Thymus (tissue), 11 donors: ENCODE measurements around the gene CDK15. TPM values are rescaled to one million over a fixed set of nuclear protein-coding genes. Genes with fewer than 3 reads are reported as not detected.

Source experiments
- DNase-seq, 9 donors: peaks; one replicate each; pipeline ENCODE4 v3.0.0-alpha.2; 2013; ENCODE audit warnings: low spot score in 9 of 9, low read depth in 6 of 9, missing footprints in 1 of 9
- H3K27ac ChIP-seq, 2 donors: one replicate each; pipeline ENCODE4 v1.5.1; 2013; ENCODE audit warnings: control low read depth in 1 of 2, low read depth in 1 of 2, low read length in 1 of 2, mild to moderate bottlenecking in 1 of 2, moderate library complexity in 1 of 2
- H3K27me3 ChIP-seq, 2 donors: one replicate each; pipeline ENCODE4 v1.5.1; 2013; ENCODE audit warnings: low read length in 1 of 2; ENCODE audit not compliant: control insufficient read depth in 2 of 2, insufficient read depth in 1 of 2
- H3K36me3 ChIP-seq, 2 donors: one replicate each; pipeline ENCODE4 v1.5.1; 2013; ENCODE audit warnings: low read length in 1 of 2, mild to moderate bottlenecking in 1 of 2, moderate library complexity in 1 of 2; ENCODE audit not compliant: control insufficient read depth in 2 of 2, insufficient read depth in 2 of 2
- H3K4me1 ChIP-seq, 2 donors: one replicate each; pipeline ENCODE4 v1.5.1; 2013; ENCODE audit warnings: low read length in 2 of 2; ENCODE audit not compliant: control insufficient read depth in 2 of 2, insufficient read depth in 2 of 2
- H3K4me3 ChIP-seq, 2 donors: one replicate each; pipeline ENCODE4 v1.5.1; 2013; ENCODE audit warnings: low read length in 2 of 2, control low read depth in 1 of 2, mild to moderate bottlenecking in 1 of 2
- H3K9me3 ChIP-seq, 2 donors: one replicate each; pipeline ENCODE4 v1.5.1; 2013; ENCODE audit warnings: low read length in 1 of 2, mild to moderate bottlenecking in 1 of 2; ENCODE audit not compliant: control insufficient read depth in 2 of 2, insufficient read depth in 1 of 2
- WGBS: extraction: QIAGEN DNeasy Blood & Tissue Kit; methylation state at CpG from one replicate; pipeline ENCODE4 v1.1.7; 2013; 5-methylcytosine and 5-hydroxymethylcytosine counted together
- polyA plus RNA-seq: library from polyadenylated mRNA; stranded (reverse); fragments of 200-250 nt; gene quantifications from one replicate; pipeline ENCODE4 v1.2.3, GENCODE V29; 2013
- total RNA-seq: library from RNA; stranded (reverse); fragments of 120-200 nt; gene quantifications from one replicate; pipeline ENCODE4 v1.2.4, GENCODE V29; 2013
- donor health status: healthy.

The CDK15 gene
- total and polyA plus RNA-seq, 2 donors: 0.18 to 0.19 TPM

GRCh38 chr2:201939453-201939941, 133.2 kb downstream of the CDK15 start:
- WGBS: 93% methylated on average over 9 of the region's 9 CpGs
- Histone ChIP-seq H3K4me1 (no peaks in the 10 kb centered on the region), H3K36me3 (no peaks in the 10 kb centered on the region), H3K27ac (no peak overlapping the region), H3K27me3 (no peaks in the 10 kb centered on the region), H3K9me3 (no peaks in the 10 kb centered on the region), H3K4me3 (no peak overlapping the region)
- no peak for DNase-seq

- Histone ChIP-seq H3K27ac (no peak overlapping the region), H3K4me1 (no peaks in the 10 kb centered on the region), H3K27me3 (no peaks in the 10 kb centered on the region), H3K36me3 (no peaks in the 10 kb centered on the region), H3K9me3 (no peaks in the 10 kb centered on the region), H3K4me3 (no peak overlapping the region)
- 90% methylated on average over 5 of the region's 5 CpGs for WGBS
- no peak for DNase-seq
Observed at GRCh38 chr2:201942531-201942930, 136.2 kb downstream of the CDK15 start.

Other genes starting within 250 kb of the CDK15 start
- 24.7 TPM for gene TMEM237, start 163.0 kb upstream of the CDK15 start, total RNA-seq
- gene TMEM237, start 163.0 kb upstream of the CDK15 start, polyA plus RNA-seq: 21.1 TPM
- gene MPP4, start 107.9 kb upstream of the CDK15 start, total RNA-seq: 0.05 TPM
- 0.16 TPM for gene MPP4, start 107.9 kb upstream of the CDK15 start, polyA plus RNA-seq
- gene ALS2, start 25.6 kb upstream of the CDK15 start, total RNA-seq: 8.1 TPM
- 10.3 TPM for gene ALS2, start 25.6 kb upstream of the CDK15 start, polyA plus RNA-seq
- 2.0 TPM for gene FZD7, start 227.3 kb downstream of the CDK15 start, total RNA-seq
- 3.9 TPM for gene FZD7, start 227.3 kb downstream of the CDK15 start, polyA plus RNA-seq